IMR-90 (cell line): ENCODE data around the gene CALU. TPM values are rescaled to one million over a fixed set of nuclear protein-coding genes. Genes with fewer than 3 reads are reported as not detected.

Experiments used
- ATAC-seq: fragments of 200-7000 bp; cut with Tn5 transposase; 2 replicates; pipeline ENCODE4 v1.9.1; 2020; ENCODE audit warnings: low read depth, mild to moderate bottlenecking, moderate library complexity
- BruUV-seq: library from RNA; stranded (reverse); fragments of 400-500 nt; replicated peaks from 2 replicates; lab custom pipeline; 2021; lab: Mats Ljungman, UMichigan
- CTCF ChIA-PET: fragments of 300-600 bp; formaldehyde crosslinking; extraction: SDS; loops from one replicate; lab custom pipeline; 2021; ENCODE audit warnings: antibody characterized with exemption; lab: Yijun Ruan, JAX
- POLR2A ChIA-PET: fragments of 300-600 bp; sonication (Branson Sonifier 250); formaldehyde crosslinking; loops from one replicate; lab custom pipeline; 2022; ENCODE audit warnings: antibody characterized with exemption; ENCODE audit not compliant: unreplicated experiment; lab: Charles Lee
- DNase-seq: peaks from one replicate; pipeline ENCODE4 v3.0.0; 2013
- H2AFZ ChIP-seq: replicated peaks from 2 replicates; pipeline ENCODE3; 2013; ENCODE audit warnings: low read length, mild to moderate bottlenecking; ENCODE audit not compliant: poor library complexity
- H2AK5ac ChIP-seq: 2 replicates; pipeline ENCODE4 v1.6.1; 2013; ENCODE audit warnings: low read depth, low read length, inconsistent platforms
- H2AK9ac ChIP-seq: replicated peaks from 2 replicates; pipeline ENCODE3; 2013; ENCODE audit warnings: mild to moderate bottlenecking, low read depth, low read length, moderate library complexity; ENCODE audit not compliant: poor library complexity
- H2BK120ac ChIP-seq: 2 replicates; pipeline ENCODE4 v1.6.1; 2013; ENCODE audit warnings: low read depth, low read length, inconsistent platforms
- H2BK15ac ChIP-seq: 3 replicates; pipeline ENCODE4 v1.6.1; 2013; ENCODE audit warnings: low read depth, low read length, inconsistent platforms
- H2BK20ac ChIP-seq: 2 replicates; pipeline ENCODE4 v1.6.1; 2013; ENCODE audit warnings: low read depth, mild to moderate bottlenecking, inconsistent platforms, low read length, moderate library complexity
- H2BK5ac ChIP-seq: 2 replicates; pipeline ENCODE4 v1.6.1; 2013; ENCODE audit warnings: mild to moderate bottlenecking, low read depth, low read length, inconsistent platforms; ENCODE audit not compliant: poor library complexity, severe bottlenecking
- H3K14ac ChIP-seq: replicated peaks from 2 replicates; pipeline ENCODE4 v1.6.1; 2013; ENCODE audit warnings: low read depth, low read length, inconsistent platforms
- H3K18ac ChIP-seq: 2 replicates; pipeline ENCODE4 v1.6.1; 2013; ENCODE audit warnings: low read depth, low read length, control low read depth
- H3K23ac ChIP-seq: 2 replicates; pipeline ENCODE4 v1.6.1; 2013; ENCODE audit warnings: low read depth, low read length, inconsistent platforms
- H3K27ac ChIP-seq: 2 replicates; pipeline ENCODE4 v1.5.1; 2013; ENCODE audit warnings: mild to moderate bottlenecking, control low read depth, low read length; ENCODE audit not compliant: insufficient read depth
- H3K27me3 ChIP-seq: 2 replicates; pipeline ENCODE4 v1.6.1; 2013; ENCODE audit warnings: low read length; ENCODE audit not compliant: control insufficient read depth, insufficient read depth
- H3K36me3 ChIP-seq: 2 replicates; pipeline ENCODE4 v1.6.1; 2013; ENCODE audit warnings: low read length, mixed read lengths; ENCODE audit not compliant: control insufficient read depth, insufficient read depth
- H3K4ac ChIP-seq: 2 replicates; pipeline ENCODE4 v1.6.1; 2013; ENCODE audit warnings: low read depth, low read length, inconsistent platforms
- H3K4me1 ChIP-seq: 2 replicates; pipeline ENCODE4 v1.6.1; 2013; ENCODE audit warnings: low read length, mixed read lengths; ENCODE audit not compliant: control insufficient read depth, insufficient read depth
- H3K4me2 ChIP-seq: 2 replicates; pipeline ENCODE4 v1.6.1; 2013; ENCODE audit warnings: low read depth, mild to moderate bottlenecking, control low read depth, low read length, moderate library complexity
- H3K4me3 ChIP-seq: 2 replicates; pipeline ENCODE4 v1.5.1; 2013; ENCODE audit warnings: low read depth, mild to moderate bottlenecking, control low read depth, low read length, moderate library complexity; ENCODE audit not compliant: insufficient read depth
- H3K56ac ChIP-seq: 2 replicates; pipeline ENCODE4 v1.6.1; 2013; ENCODE audit warnings: low read length, inconsistent platforms; ENCODE audit not compliant: insufficient read depth; ENCODE audit errors: extremely low read depth
- H3K79me1 ChIP-seq, 2 experiments: 2 replicates each; pipeline ENCODE4 v1.6.1; 2013; ENCODE audit warnings: low read length in 2 of 2, inconsistent platforms in 1 of 2, low read depth in 1 of 2
- H3K9ac ChIP-seq: 2 replicates; pipeline ENCODE4 v1.6.1; 2013; ENCODE audit warnings: low read depth, low read length, control low read depth
- H3K9me1 ChIP-seq: 2 replicates; pipeline ENCODE4 v1.6.1; 2013; ENCODE audit warnings: low read length, inconsistent platforms; ENCODE audit not compliant: insufficient read depth
- H3K9me3 ChIP-seq: 2 replicates; pipeline ENCODE4 v1.6.1; 2013; ENCODE audit warnings: low read length; ENCODE audit not compliant: control insufficient read depth, insufficient read depth
- H4K20me1 ChIP-seq: 2 replicates; pipeline ENCODE4 v1.6.1; 2013; ENCODE audit warnings: low read length, inconsistent platforms; ENCODE audit not compliant: insufficient read depth
- H4K5ac ChIP-seq: 2 replicates; pipeline ENCODE4 v1.6.1; 2013; ENCODE audit warnings: mild to moderate bottlenecking, low read depth, low read length, control low read depth
- H4K8ac ChIP-seq, 2 experiments: 2 replicates each; pipeline ENCODE4 v1.6.1; 2013; ENCODE audit warnings: low read depth in 2 of 2, low read length in 2 of 2, control low read depth in 1 of 2, inconsistent platforms in 1 of 2
- H4K91ac ChIP-seq: 2 replicates; pipeline ENCODE4 v1.6.1; 2013; ENCODE audit warnings: low read depth, low read length, inconsistent platforms; ENCODE audit not compliant: insufficient read depth
- BHLHE40 ChIP-seq: fragments of 150-350 bp; IDR thresholded peaks from 2 replicates; pipeline ENCODE4 v1.6.1; 2016; ENCODE audit warnings: mild to moderate bottlenecking, low read depth, low read length
- CEBPB ChIP-seq: IDR thresholded peaks from 2 replicates; pipeline ENCODE4 v1.6.1; 2012; ENCODE audit warnings: low read depth, low read length, improper control_type of control experiment
- CHD1 ChIP-seq: IDR thresholded peaks from 2 replicates; pipeline ENCODE4 v1.6.1; 2012; ENCODE audit warnings: low read depth, low read length, improper control_type of control experiment
- CTCF ChIP-seq: conservative IDR thresholded peaks from 2 replicates; pipeline ENCODE4 v1.5.1; 2012; ENCODE audit warnings: mild to moderate bottlenecking, low read depth, low read length, improper control_type of control experiment
- FOS ChIP-seq: fragments of 150-350 bp; IDR thresholded peaks from 2 replicates; pipeline ENCODE4 v1.6.1; 2016; ENCODE audit warnings: low read depth, low read length
- MAFK ChIP-seq: IDR thresholded peaks from 2 replicates; pipeline ENCODE4 v1.6.1; 2012; ENCODE audit warnings: low read depth, low read length, improper control_type of control experiment
- MXI1 ChIP-seq: IDR thresholded peaks from 2 replicates; pipeline ENCODE4 v1.6.1; 2012; ENCODE audit warnings: low read depth, mild to moderate bottlenecking, low read length, moderate library complexity, borderline replicate concordance
- POLR2A ChIP-seq: IDR thresholded peaks from 2 replicates; pipeline ENCODE4 v1.6.1; 2012; ENCODE audit warnings: mild to moderate bottlenecking, low read depth, low read length
- RAD21 ChIP-seq: IDR thresholded peaks from 2 replicates; pipeline ENCODE4 v1.6.1; 2012; ENCODE audit warnings: low read length, improper control_type of control experiment
- RCOR1 ChIP-seq: IDR thresholded peaks from 2 replicates; pipeline ENCODE4 v1.6.1; 2012; ENCODE audit warnings: mild to moderate bottlenecking, low read length, improper control_type of control experiment; ENCODE audit not compliant: insufficient replicate concordance
- RFX5 ChIP-seq: IDR thresholded peaks from 2 replicates; pipeline ENCODE4 v1.8.0; 2012; ENCODE audit warnings: low read depth, mild to moderate bottlenecking, low read length, moderate library complexity
- SMC3 ChIP-seq: fragments of 150-350 bp; IDR thresholded peaks from 2 replicates; pipeline ENCODE4 v1.6.1; 2016; ENCODE audit warnings: low read depth, mild to moderate bottlenecking, antibody characterized with exemption, low read length, moderate library complexity
- WGBS, 2 experiments: methylation state at CpG; one replicate each; pipeline versions ENCODE4 v1.1.5 to v1.1.7; 2013; ENCODE audit warnings: missing lambda C conversion rate in 2 of 2; ENCODE audit not compliant: insufficient read length in 1 of 2; ENCODE audit errors: extremely low coverage in 2 of 2; 5-methylcytosine and 5-hydroxymethylcytosine counted together
- dilution Hi-C: fragments of 300-500 bp; cut with HindIII; formaldehyde crosslinking; loops from one replicate; pipeline ENCODE4 v1.14.3; 2018; ENCODE audit warnings: low sequenced_read_pairs; ENCODE audit not compliant: unreplicated experiment
- in situ Hi-C: fragments of 300-500 bp; cut with MboI; formaldehyde crosslinking; loops from 3 replicates; pipeline ENCODE4 v1.14.3; 2019; ENCODE audit warnings: low sequenced_read_pairs, inconsistent platforms, mixed read lengths
- intact Hi-C: fragments of 100-400 bp; cut with micrococcal nuclease; formaldehyde crosslinking; loops from 2 replicates; pipeline ENCODE4 v1.10.0; 2022
- polyA plus RNA-seq, 3 experiments: library from polyadenylated mRNA; depleted of rRNA; stranded (reverse); fragments of >200 nt; gene quantifications; 2 replicates each; pipeline ENCODE4 v1.2.3, GENCODE V29; 2012; ENCODE audit warnings: low replicate concordance in 1 of 3
- total RNA-seq: library from RNA; depleted of rRNA; stranded (reverse); fragments of >200 nt; gene quantifications from 2 replicates; pipeline ENCODE4 v1.2.3, GENCODE V29; 2012

CALU gene
- total and polyA plus RNA-seq, 2 of the 4 experiments (the other 2 are of a cell fraction) = 421 to 525 TPM

GRCh38 chr7:128707752-128708151 is 31.4 kb upstream of the CALU start:
- no CpG with 5 or more reads among the region's 1 CpG for WGBS, 2 experiments
- ATAC-seq (no peak), DNase-seq (no peak)
- POLR2A ChIA-PET = no interaction called here
- H3K9ac ChIP-seq = no peak overlapping the region
- H2AFZ ChIP-seq = no peak overlapping the region
- no peak overlapping the region for H4K8ac ChIP-seq
- intact Hi-C loops (no loop called here), in situ Hi-C loops (no loop called here), dilution Hi-C loops (no loop called here)
- H4K5ac ChIP-seq = no peak overlapping the region
- no peak overlapping the region for H3K14ac ChIP-seq
- no peak overlapping the region for H2AK5ac ChIP-seq
- no peak overlapping the region for H3K4me2 ChIP-seq
- peaks cover 3% of the 10 kb centered on the region; the same call in 1 of the 2 replicates for H3K4me1 ChIP-seq
- CTCF ChIA-PET = no interaction called here
- no TSS peak for BruUV-seq
- no peak overlapping the region for H3K4me3 ChIP-seq
- 0 out of 2 replicates have a peak, but pooled peaks cover 4% of the 10 kb centered on the region for H3K9me1 ChIP-seq
- H3K18ac ChIP-seq = no peak overlapping the region
- H2AK9ac ChIP-seq = no peak overlapping the region
- no peaks in the 10 kb centered on the region for H4K20me1 ChIP-seq
- H3K9me3 ChIP-seq = no peaks in the 10 kb centered on the region
- H4K91ac ChIP-seq = no peak overlapping the region
- H2BK120ac ChIP-seq = no peak overlapping the region
- TF ChIP-seq CHD1 = no peak
- TF ChIP-seq CTCF = no peak
- no peak for TF ChIP-seq SMC3
- no peak for TF ChIP-seq MXI1
- no peak for TF ChIP-seq RAD21
- TF ChIP-seq FOS = no peak
- no peak for TF ChIP-seq MAFK
- TF ChIP-seq BHLHE40 = no peak
- TF ChIP-seq CEBPB = no peak
- no peak for TF ChIP-seq RCOR1
- TF ChIP-seq RFX5 = no peak
- no peak for TF ChIP-seq POLR2A
- no peak overlapping the region for H3K27ac ChIP-seq
- H3K56ac ChIP-seq = no peak overlapping the region
- H2BK20ac ChIP-seq = no peak overlapping the region
- H3K79me1 ChIP-seq = no peaks in the 10 kb centered on the region
- H3K4ac ChIP-seq = no peak overlapping the region
- H3K36me3 ChIP-seq = no peaks in the 10 kb centered on the region
- no peak overlapping the region for H2BK5ac ChIP-seq
- no peaks in the 10 kb centered on the region for H3K27me3 ChIP-seq
- no peak overlapping the region for H2BK15ac ChIP-seq
- no peak overlapping the region for H3K23ac ChIP-seq
